ENCODE measurements around the gene STYK1. TPM values are rescaled to one million over a fixed set of nuclear protein-coding genes. Genes with fewer than 3 reads are reported as not detected.

Gene STYK1
- total RNA-seq, 1 donor from 2014 or later: 0.15 TPM

GRCh38 chr12:10667581-10667980, 6.3 kb downstream of the STYK1 start:
- Histone ChIP-seq H3K4me3 (no peak overlapping the region), H4K20me1 (ENCODE audit: low read depth) (no peaks in the 10 kb centered on the region), H2AFZ (replicated peaks) (no peak overlapping the region), H3F3A (ENCODE audit: low read depth) (no peaks in the 10 kb centered on the region), H3K9ac (no peak overlapping the region), H3K9me3 (ENCODE audit: low read depth) (no peaks in the 10 kb centered on the region), H3K4me1 (no peaks in the 10 kb centered on the region), H3K79me2 (ENCODE audit: low read depth) (no peaks in the 10 kb centered on the region), H3K27ac (no peak overlapping the region), H3K36me3 (no peaks in the 10 kb centered on the region), H3K27me3 (peaks cover 5% of the 10 kb centered on the region), H3K4me2 (no peak overlapping the region)
- Mint-ChIP-seq H3K4me1 (no peaks in the 10 kb centered on the region), H3K27ac (no peak overlapping the region), H3K27me3 (ENCODE audit: insufficient read depth, low read depth) (peaks cover 4% of the 10 kb centered on the region), H3K36me3 (no peaks in the 10 kb centered on the region), H3K4me3 (no peak overlapping the region), H3K9me3 (no peaks in the 10 kb centered on the region)
- no peak for DNase-seq (ENCODE audit: low spot score)
- TF ChIP-seq EZH2phosphoT487 (IDR thresholded peaks at IDR 0.05) (no peak), EZH2 (IDR thresholded peaks at IDR 0.05) (no peak)
- TF ChIP-seq, protein P1, sequence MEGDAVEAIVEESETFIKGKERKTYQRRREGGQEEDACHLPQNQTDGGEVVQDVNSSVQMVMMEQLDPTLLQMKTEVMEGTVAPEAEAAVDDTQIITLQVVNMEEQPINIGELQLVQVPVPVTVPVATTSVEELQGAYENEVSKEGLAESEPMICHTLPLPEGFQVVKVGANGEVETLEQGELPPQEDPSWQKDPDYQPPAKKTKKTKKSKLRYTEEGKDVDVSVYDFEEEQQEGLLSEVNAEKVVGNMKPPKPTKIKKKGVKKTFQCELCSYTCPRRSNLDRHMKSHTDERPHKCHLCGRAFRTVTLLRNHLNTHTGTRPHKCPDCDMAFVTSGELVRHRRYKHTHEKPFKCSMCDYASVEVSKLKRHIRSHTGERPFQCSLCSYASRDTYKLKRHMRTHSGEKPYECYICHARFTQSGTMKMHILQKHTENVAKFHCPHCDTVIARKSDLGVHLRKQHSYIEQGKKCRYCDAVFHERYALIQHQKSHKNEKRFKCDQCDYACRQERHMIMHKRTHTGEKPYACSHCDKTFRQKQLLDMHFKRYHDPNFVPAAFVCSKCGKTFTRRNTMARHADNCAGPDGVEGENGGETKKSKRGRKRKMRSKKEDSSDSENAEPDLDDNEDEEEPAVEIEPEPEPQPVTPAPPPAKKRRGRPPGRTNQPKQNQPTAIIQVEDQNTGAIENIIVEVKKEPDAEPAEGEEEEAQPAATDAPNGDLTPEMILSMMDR (IDR thresholded peaks at IDR 0.05): no peak

DNA sequence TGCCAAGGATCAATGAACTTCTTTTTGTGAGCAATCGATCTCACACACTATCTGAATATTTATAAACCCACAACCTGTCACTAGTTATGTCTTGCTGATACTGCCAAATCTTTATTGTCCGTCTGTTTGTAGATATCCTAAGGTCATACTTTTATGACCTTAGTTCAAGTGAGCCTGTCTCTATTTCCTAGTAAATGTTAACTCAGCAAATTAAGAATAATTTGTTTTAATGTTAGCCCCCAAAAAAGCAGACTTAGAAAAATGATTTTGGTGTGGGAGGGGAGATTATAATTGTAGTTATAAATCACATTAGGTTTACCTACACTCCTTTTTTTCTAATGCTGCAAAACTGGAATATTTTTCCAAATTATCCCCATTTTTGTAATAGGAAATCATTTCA, 9.4 kb downstream of the STYK1 start:
- Mint-ChIP-seq H3K4me3 (no peak overlapping the region), H3K4me1 (no peaks in the 10 kb centered on the region), H3K9me3 (no peaks in the 10 kb centered on the region), H3K36me3 (no peaks in the 10 kb centered on the region), H3K27me3 (ENCODE audit: insufficient read depth, low read depth) (peaks cover 2% of the 10 kb centered on the region), H3K27ac (no peak overlapping the region)
- TF ChIP-seq EZH2phosphoT487 (IDR thresholded peaks at IDR 0.05): no peak
- TF ChIP-seq, protein P1 (IDR thresholded peaks at IDR 0.05): no peak
- no peak for TF ChIP-seq EZH2 (IDR thresholded peaks at IDR 0.05)
- no peak for DNase-seq (ENCODE audit: low spot score)
- H3K79me2 ChIP-seq (ENCODE audit: low read depth): no peaks in the 10 kb centered on the region
- H4K20me1 ChIP-seq (ENCODE audit: low read depth): no peaks in the 10 kb centered on the region
- H3K9ac ChIP-seq: no peak overlapping the region
- no peak overlapping the region for H3K4me2 ChIP-seq
- H2AFZ ChIP-seq (replicated peaks): no peak overlapping the region
- H3F3A ChIP-seq (ENCODE audit: low read depth): no peaks in the 10 kb centered on the region
- H3K4me1 ChIP-seq: no peaks in the 10 kb centered on the region
- H3K27ac ChIP-seq: no peak overlapping the region
- no peak overlapping the region for H3K4me3 ChIP-seq
- no peaks in the 10 kb centered on the region for H3K9me3 ChIP-seq (ENCODE audit: low read depth)
- no peaks in the 10 kb centered on the region for H3K36me3 ChIP-seq
- no peaks in the 10 kb centered on the region for H3K27me3 ChIP-seq

- H3K4me3 Mint-ChIP-seq: no peak overlapping the region
- H3K36me3 Mint-ChIP-seq: no peaks in the 10 kb centered on the region
- Histone ChIP-seq H3K27me3 (no peaks in the 10 kb centered on the region), H3K9me3 (ENCODE audit: low read depth) (no peaks in the 10 kb centered on the region), H3F3A (ENCODE audit: low read depth) (no peaks in the 10 kb centered on the region), H2AFZ (replicated peaks) (no peak overlapping the region), H3K4me1 (no peaks in the 10 kb centered on the region), H3K27ac (no peak overlapping the region), H4K20me1 (ENCODE audit: low read depth) (no peaks in the 10 kb centered on the region), H3K4me2 (no peak overlapping the region), H3K9ac (no peak overlapping the region), H3K79me2 (ENCODE audit: low read depth) (no peaks in the 10 kb centered on the region), H3K4me3 (no peak overlapping the region), H3K36me3 (no peaks in the 10 kb centered on the region)
- H3K9me3 Mint-ChIP-seq: no peaks in the 10 kb centered on the region
- no peak overlapping the region for H3K27ac Mint-ChIP-seq
- no peak for DNase-seq (ENCODE audit: low spot score)
- no peak for TF ChIP-seq EZH2 (IDR thresholded peaks at IDR 0.05)
- no peaks in the 10 kb centered on the region for H3K4me1 Mint-ChIP-seq
- H3K27me3 Mint-ChIP-seq (ENCODE audit: insufficient read depth, low read depth): peaks cover 2% of the 10 kb centered on the region
Measured at GRCh38 chr12:10663869-10664268, 10.0 kb downstream of the STYK1 start.

DNA sequence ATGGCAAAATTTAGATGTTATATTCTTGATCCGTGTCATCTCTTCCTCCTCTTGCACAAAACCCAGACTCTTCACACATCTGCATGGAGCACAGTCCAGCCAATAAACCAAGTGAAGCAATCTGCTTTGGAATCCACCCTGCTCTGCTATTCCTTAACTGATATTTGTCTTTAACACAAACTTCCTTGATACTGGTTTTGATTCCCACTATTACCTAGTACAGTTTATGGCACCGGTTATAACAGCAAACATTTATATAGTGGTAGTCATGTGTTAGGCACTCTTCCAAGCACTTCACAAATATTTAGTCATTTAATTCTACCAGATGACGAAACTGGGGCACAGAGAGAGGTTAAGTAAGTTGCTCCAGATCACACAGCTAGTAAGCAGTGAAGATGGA, 12.5 kb downstream of the STYK1 start:
- no peak overlapping the region for H3K4me2 ChIP-seq
- H3K27me3 ChIP-seq: no peaks in the 10 kb centered on the region
- H3K79me2 ChIP-seq (ENCODE audit: low read depth): no peaks in the 10 kb centered on the region
- no peak overlapping the region for H3K27ac Mint-ChIP-seq
- peaks cover 5% of the 10 kb centered on the region for H3K9me3 ChIP-seq (ENCODE audit: low read depth)
- H3K9ac ChIP-seq: no peak overlapping the region
- H3K4me1 Mint-ChIP-seq: no peaks in the 10 kb centered on the region
- no peaks in the 10 kb centered on the region for H3K36me3 ChIP-seq
- DNase-seq (ENCODE audit: low spot score): no peak
- peaks cover 11% of the 10 kb centered on the region for H3K9me3 Mint-ChIP-seq
- H3K4me3 Mint-ChIP-seq: no peak overlapping the region
- H3F3A ChIP-seq (ENCODE audit: low read depth): no peaks in the 10 kb centered on the region
- H3K27me3 Mint-ChIP-seq (ENCODE audit: insufficient read depth, low read depth): no peaks in the 10 kb centered on the region
- H4K20me1 ChIP-seq (ENCODE audit: low read depth): no peaks in the 10 kb centered on the region
- H3K36me3 Mint-ChIP-seq: no peaks in the 10 kb centered on the region
- H3K4me1 ChIP-seq: no peaks in the 10 kb centered on the region
- H3K27ac ChIP-seq: no peak overlapping the region
- TF ChIP-seq EZH2 (IDR thresholded peaks at IDR 0.05) (no peak), EZH2phosphoT487 (IDR thresholded peaks at IDR 0.05) (no peak)
- TF ChIP-seq, protein P1 (IDR thresholded peaks at IDR 0.05): no peak
- no peak overlapping the region for H2AFZ ChIP-seq (replicated peaks)
- H3K4me3 ChIP-seq: no peak overlapping the region
